GM23338 (cell line): ENCODE results near the gene PAPPA2. TPM values are rescaled to one million over a fixed set of nuclear protein-coding genes. Genes with fewer than 3 reads are reported as not detected.

ENCODE experiments used
- ATAC-seq: fragments of 200-7000 bp; cut with Tn5 transposase; 3 replicates; pipeline ENCODE4 v1.9.1; 2020
- DNase-seq: peaks from one replicate; pipeline ENCODE4 v3.0.0-alpha.2; 2015; ENCODE audit warnings: low spot score
- H2AFZ ChIP-seq: fragments of 200-600 bp; sonication (generic); 2 replicates; pipeline ENCODE4 v1.8.0; 2016; ENCODE audit warnings: antibody characterized with exemption, mild to moderate bottlenecking, moderate library complexity
- H3F3A ChIP-seq: fragments of 200-600 bp; sonication (generic); replicated peaks from 2 replicates; pipeline ENCODE4 v1.8.0; 2017; ENCODE audit warnings: antibody characterized with exemption, mixed run types, low read depth
- H3K27ac ChIP-seq: fragments of 200-600 bp; sonication (generic); 2 replicates; pipeline ENCODE4 v1.6.1; 2016; ENCODE audit warnings: low read depth
- H3K27me3 ChIP-seq: fragments of 200-600 bp; sonication (generic); 2 replicates; pipeline ENCODE4 v1.8.0; 2016; ENCODE audit warnings: mild to moderate bottlenecking, mixed run types, moderate library complexity; ENCODE audit not compliant: insufficient read depth
- H3K36me3 ChIP-seq: fragments of 200-600 bp; sonication (generic); 2 replicates; pipeline ENCODE4 v1.8.0; 2016; ENCODE audit warnings: mild to moderate bottlenecking; ENCODE audit not compliant: insufficient read depth
- H3K4me1 ChIP-seq: fragments of 200-600 bp; sonication (generic); 2 replicates; pipeline ENCODE4 v1.8.0; 2016; ENCODE audit warnings: mild to moderate bottlenecking, moderate library complexity; ENCODE audit not compliant: insufficient read depth
- H3K4me2 ChIP-seq: fragments of 200-600 bp; sonication (generic); 2 replicates; pipeline ENCODE4 v1.7.1; 2017; ENCODE audit warnings: mixed run types
- H3K4me3 ChIP-seq: fragments of 200-600 bp; sonication (generic); 2 replicates; pipeline ENCODE4 v1.6.1; 2016; ENCODE audit warnings: mixed run types
- H3K79me2 ChIP-seq: fragments of 200-600 bp; sonication (generic); replicated peaks from 2 replicates; pipeline ENCODE4 v1.8.0; 2017; ENCODE audit warnings: mild to moderate bottlenecking; ENCODE audit not compliant: insufficient read depth
- H3K9me2 ChIP-seq: fragments of 200-600 bp; sonication (generic); 2 replicates; pipeline ENCODE4 v1.8.0; 2017; ENCODE audit not compliant: insufficient read depth
- H4K20me1 ChIP-seq: fragments of 200-600 bp; sonication (generic); replicated peaks from 2 replicates; pipeline ENCODE4 v1.8.0; 2017; ENCODE audit warnings: mild to moderate bottlenecking; ENCODE audit not compliant: insufficient read depth
- H3K27ac Mint-ChIP-seq: 2 replicates; pipeline ENCODE4 v1.8.0; 2020; ENCODE audit warnings: inconsistent platforms, mild to moderate bottlenecking, moderate library complexity, mixed read lengths
- H3K27me3 Mint-ChIP-seq: 3 replicates; pipeline ENCODE4 v1.8.0; 2022; ENCODE audit warnings: low read depth, mild to moderate bottlenecking, moderate library complexity, mixed read lengths, inconsistent platforms; ENCODE audit not compliant: insufficient read depth, poor library complexity
- H3K36me3 Mint-ChIP-seq: 3 replicates; pipeline ENCODE4 v1.8.0; 2021; ENCODE audit warnings: low read depth, mild to moderate bottlenecking, inconsistent platforms, moderate library complexity, mixed read lengths
- H3K4me1 Mint-ChIP-seq: 3 replicates; pipeline ENCODE4 v1.8.0; 2020; ENCODE audit warnings: mild to moderate bottlenecking, inconsistent platforms, mixed read lengths
- H3K4me3 Mint-ChIP-seq: 3 replicates; pipeline ENCODE4 v1.8.0; 2021; ENCODE audit warnings: moderate library complexity, mild to moderate bottlenecking, inconsistent platforms, mixed read lengths
- H3K9me3 Mint-ChIP-seq: 3 replicates; pipeline ENCODE4 v1.8.0; 2020; ENCODE audit warnings: moderate library complexity, mild to moderate bottlenecking, inconsistent platforms, mixed read lengths
- CREB1 ChIP-seq: fragments of 250-450 bp; sonication (Bioruptor Pico); IDR thresholded peaks from 2 replicates; pipeline ENCODE4 v1.5.0; 2020; ENCODE audit warnings: low read depth, mild to moderate bottlenecking, moderate library complexity
- EZH2 ChIP-seq: fragments of 200-600 bp; sonication (generic); IDR thresholded peaks from one replicate; pipeline ENCODE4 v1.8.0; 2017; ENCODE audit warnings: antibody characterized with exemption, mild to moderate bottlenecking, low read depth; ENCODE audit not compliant: unreplicated experiment
- EZH2phosphoT487 ChIP-seq: fragments of 200-600 bp; sonication (generic); IDR thresholded peaks from one replicate; pipeline ENCODE4 v1.8.1; 2018; ENCODE audit warnings: antibody characterized with exemption; ENCODE audit not compliant: unreplicated experiment
- JUNB ChIP-seq: IDR thresholded peaks from one replicate; pipeline ENCODE4 v1.6.1; 2016; ENCODE audit warnings: antibody characterized with exemption; ENCODE audit not compliant: unreplicated experiment
- NANOG ChIP-seq: IDR thresholded peaks from 2 replicates; pipeline ENCODE4 v1.6.1; 2016; ENCODE audit warnings: antibody characterized with exemption, borderline replicate concordance
- STAT1 ChIP-seq: IDR thresholded peaks from one replicate; pipeline ENCODE4 v1.6.1; 2016; ENCODE audit warnings: antibody characterized with exemption; ENCODE audit not compliant: unreplicated experiment
- ZNF114 ChIP-seq: fragments of 250-450 bp; sonication (Bioruptor Pico); IDR thresholded peaks from 2 replicates; pipeline ENCODE4 v1.5.0; 2020; ENCODE audit warnings: mild to moderate bottlenecking, moderate library complexity
- ZNF331 ChIP-seq: fragments of 250-450 bp; sonication (Bioruptor Pico); IDR thresholded peaks from 2 replicates; pipeline ENCODE4 v1.5.0; 2020; ENCODE audit warnings: low read depth, mild to moderate bottlenecking, moderate library complexity
- polyA plus RNA-seq: library from polyadenylated mRNA; unstranded; fragments of >200 nt; fragmentation: Nextera tagmentation; extraction: Ambion mirVana; gene quantifications from 2 replicates; pipeline ENCODE4 v1.2.1, GENCODE V29; 2016
- total RNA-seq: library from RNA; depleted of rRNA; stranded (reverse); fragments of >200 nt; shearing (Covaris generic); gene quantifications from 2 replicates; pipeline ENCODE4 v1.2.3, GENCODE V29; 2014
- TF ChIP-seq, protein P1 (sequence below): fragments of 250-450 bp; sonication (Bioruptor Pico); IDR thresholded peaks from 2 replicates; pipeline ENCODE4 v1.5.0; 2020; ENCODE audit warnings: mild to moderate bottlenecking, moderate library complexity
- TF ChIP-seq, protein P2 (sequence below), 2 experiments: fragments of 200-600 bp in 1 of 2; sonication (generic) in 1 of 2; conservative IDR thresholded peaks; 2 replicates each; pipeline versions ENCODE4 v1.5.1 to v1.6.1; 2016 to 2017; ENCODE audit warnings: antibody characterized with exemption in 2 of 2, low read depth in 2 of 2, mild to moderate bottlenecking in 2 of 2, moderate library complexity in 1 of 2

Gene PAPPA2
- total and polyA plus RNA-seq, 2 experiments from 2014 or later: 1.4 to 1.7 TPM

DNA sequence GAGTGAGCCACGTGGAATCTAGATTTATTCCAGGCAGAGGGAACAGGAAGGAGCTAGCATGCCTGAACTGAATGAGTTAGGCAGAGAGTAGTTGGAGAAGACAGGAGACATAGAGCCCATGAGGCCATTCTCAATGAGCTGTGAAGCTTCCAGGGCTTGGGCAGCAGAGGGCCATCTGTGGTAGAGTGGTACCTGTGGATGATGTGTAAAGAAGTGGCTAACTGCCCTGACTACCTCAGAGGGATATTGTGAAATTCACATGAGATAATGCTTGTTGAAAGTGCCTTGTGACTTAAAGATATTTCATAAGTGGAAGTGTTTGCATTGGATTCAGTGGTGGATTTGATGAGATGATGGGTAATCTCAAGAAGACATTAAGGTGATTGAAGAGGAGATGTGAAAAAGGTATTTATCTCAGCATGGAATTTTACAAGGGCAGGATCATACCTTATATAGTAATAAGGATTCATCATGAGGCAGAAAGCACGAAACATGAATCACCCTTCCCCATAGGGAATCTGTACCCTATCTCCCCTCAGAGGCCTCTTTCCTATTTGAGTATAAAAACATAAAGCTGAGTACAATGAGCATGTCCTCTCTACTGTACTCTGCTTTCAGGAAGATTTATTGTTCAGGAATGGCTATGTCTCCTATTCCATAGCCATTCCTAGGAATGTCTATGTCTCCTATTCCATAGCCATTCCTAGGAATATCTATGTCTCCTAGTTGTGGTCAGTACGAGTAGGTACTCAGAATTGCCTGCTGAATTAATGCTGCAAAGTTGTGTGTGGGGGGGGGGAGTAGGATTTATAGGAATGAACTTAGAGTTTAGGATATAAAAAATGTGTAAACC lies 146.8 kb downstream of the PAPPA2 start:
- DNase-seq (no peak), ATAC-seq (no peak)
- Histone ChIP-seq H3K79me2 (no peaks in the 10 kb centered on the region), H3K27me3 (no peaks in the 10 kb centered on the region), H3K27ac (no peak overlapping the region), H3K36me3 (no peaks in the 10 kb centered on the region), H2AFZ (no peak overlapping the region), H3K4me3 (no peak overlapping the region), H3F3A (no peaks in the 10 kb centered on the region), H3K4me2 (no peak overlapping the region), H4K20me1 (no peaks in the 10 kb centered on the region), H3K4me1 (no peaks in the 10 kb centered on the region), H3K9me2 (peaks cover 4% of the 10 kb centered on the region; the same call in 1 of the 2 replicates)
- no peaks in the 10 kb centered on the region for H3K4me1 Mint-ChIP-seq
- no peaks in the 10 kb centered on the region for H3K9me3 Mint-ChIP-seq
- no peak overlapping the region for H3K27ac Mint-ChIP-seq
- TF ChIP-seq CREB1 (CRISPR knock-in tag): no peak
- TF ChIP-seq EZH2phosphoT487: no peak
- no peak for TF ChIP-seq EZH2
- TF ChIP-seq ZNF114 (CRISPR knock-in tag): no peak
- no peak for TF ChIP-seq NANOG
- H3K36me3 Mint-ChIP-seq: no peaks in the 10 kb centered on the region
- no peak overlapping the region for H3K4me3 Mint-ChIP-seq
- H3K27me3 Mint-ChIP-seq: no peaks in the 10 kb centered on the region

DNA sequence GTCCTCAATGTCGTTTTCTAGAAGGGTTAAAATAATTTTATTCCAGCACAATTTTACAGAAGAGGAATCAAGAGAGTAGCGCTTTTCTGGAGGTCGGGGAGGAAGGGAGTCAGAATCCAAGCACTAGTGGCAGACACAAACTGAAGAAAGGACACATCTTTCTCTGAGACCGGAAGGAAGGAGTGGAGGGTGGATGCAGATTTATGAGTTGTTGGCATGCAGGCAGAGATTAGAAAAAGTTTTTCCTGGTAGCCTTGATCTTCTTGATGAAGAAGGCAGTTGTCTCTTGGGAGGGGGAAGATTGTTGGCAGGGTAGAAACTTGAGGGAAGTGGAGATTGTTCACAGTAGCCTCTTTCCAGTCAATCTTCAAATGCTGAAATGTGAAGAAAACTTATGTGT lies 149.8 kb downstream of the PAPPA2 start:
- no peaks in the 10 kb centered on the region for H3K4me1 Mint-ChIP-seq
- H3K27ac Mint-ChIP-seq: no peak overlapping the region
- Histone ChIP-seq H3K4me2 (no peak overlapping the region), H3K36me3 (no peaks in the 10 kb centered on the region), H3K9me2 (peaks cover 6% of the 10 kb centered on the region), H3K4me1 (no peaks in the 10 kb centered on the region), H3K4me3 (no peak overlapping the region), H2AFZ (no peak overlapping the region), H4K20me1 (no peaks in the 10 kb centered on the region), H3F3A (no peaks in the 10 kb centered on the region), H3K79me2 (no peaks in the 10 kb centered on the region), H3K27ac (no peak overlapping the region), H3K27me3 (no peaks in the 10 kb centered on the region)
- H3K4me3 Mint-ChIP-seq: no peak overlapping the region
- H3K36me3 Mint-ChIP-seq: no peaks in the 10 kb centered on the region
- H3K27me3 Mint-ChIP-seq: no peaks in the 10 kb centered on the region
- ATAC-seq (no peak), DNase-seq (no peak)
- H3K9me3 Mint-ChIP-seq: no peaks in the 10 kb centered on the region
- no peak for TF ChIP-seq ZNF331
- TF ChIP-seq EZH2: no peak
- TF ChIP-seq CREB1 (CRISPR knock-in tag): no peak
- no peak for TF ChIP-seq STAT1
- no peak for TF ChIP-seq NANOG
- TF ChIP-seq, protein P1, sequence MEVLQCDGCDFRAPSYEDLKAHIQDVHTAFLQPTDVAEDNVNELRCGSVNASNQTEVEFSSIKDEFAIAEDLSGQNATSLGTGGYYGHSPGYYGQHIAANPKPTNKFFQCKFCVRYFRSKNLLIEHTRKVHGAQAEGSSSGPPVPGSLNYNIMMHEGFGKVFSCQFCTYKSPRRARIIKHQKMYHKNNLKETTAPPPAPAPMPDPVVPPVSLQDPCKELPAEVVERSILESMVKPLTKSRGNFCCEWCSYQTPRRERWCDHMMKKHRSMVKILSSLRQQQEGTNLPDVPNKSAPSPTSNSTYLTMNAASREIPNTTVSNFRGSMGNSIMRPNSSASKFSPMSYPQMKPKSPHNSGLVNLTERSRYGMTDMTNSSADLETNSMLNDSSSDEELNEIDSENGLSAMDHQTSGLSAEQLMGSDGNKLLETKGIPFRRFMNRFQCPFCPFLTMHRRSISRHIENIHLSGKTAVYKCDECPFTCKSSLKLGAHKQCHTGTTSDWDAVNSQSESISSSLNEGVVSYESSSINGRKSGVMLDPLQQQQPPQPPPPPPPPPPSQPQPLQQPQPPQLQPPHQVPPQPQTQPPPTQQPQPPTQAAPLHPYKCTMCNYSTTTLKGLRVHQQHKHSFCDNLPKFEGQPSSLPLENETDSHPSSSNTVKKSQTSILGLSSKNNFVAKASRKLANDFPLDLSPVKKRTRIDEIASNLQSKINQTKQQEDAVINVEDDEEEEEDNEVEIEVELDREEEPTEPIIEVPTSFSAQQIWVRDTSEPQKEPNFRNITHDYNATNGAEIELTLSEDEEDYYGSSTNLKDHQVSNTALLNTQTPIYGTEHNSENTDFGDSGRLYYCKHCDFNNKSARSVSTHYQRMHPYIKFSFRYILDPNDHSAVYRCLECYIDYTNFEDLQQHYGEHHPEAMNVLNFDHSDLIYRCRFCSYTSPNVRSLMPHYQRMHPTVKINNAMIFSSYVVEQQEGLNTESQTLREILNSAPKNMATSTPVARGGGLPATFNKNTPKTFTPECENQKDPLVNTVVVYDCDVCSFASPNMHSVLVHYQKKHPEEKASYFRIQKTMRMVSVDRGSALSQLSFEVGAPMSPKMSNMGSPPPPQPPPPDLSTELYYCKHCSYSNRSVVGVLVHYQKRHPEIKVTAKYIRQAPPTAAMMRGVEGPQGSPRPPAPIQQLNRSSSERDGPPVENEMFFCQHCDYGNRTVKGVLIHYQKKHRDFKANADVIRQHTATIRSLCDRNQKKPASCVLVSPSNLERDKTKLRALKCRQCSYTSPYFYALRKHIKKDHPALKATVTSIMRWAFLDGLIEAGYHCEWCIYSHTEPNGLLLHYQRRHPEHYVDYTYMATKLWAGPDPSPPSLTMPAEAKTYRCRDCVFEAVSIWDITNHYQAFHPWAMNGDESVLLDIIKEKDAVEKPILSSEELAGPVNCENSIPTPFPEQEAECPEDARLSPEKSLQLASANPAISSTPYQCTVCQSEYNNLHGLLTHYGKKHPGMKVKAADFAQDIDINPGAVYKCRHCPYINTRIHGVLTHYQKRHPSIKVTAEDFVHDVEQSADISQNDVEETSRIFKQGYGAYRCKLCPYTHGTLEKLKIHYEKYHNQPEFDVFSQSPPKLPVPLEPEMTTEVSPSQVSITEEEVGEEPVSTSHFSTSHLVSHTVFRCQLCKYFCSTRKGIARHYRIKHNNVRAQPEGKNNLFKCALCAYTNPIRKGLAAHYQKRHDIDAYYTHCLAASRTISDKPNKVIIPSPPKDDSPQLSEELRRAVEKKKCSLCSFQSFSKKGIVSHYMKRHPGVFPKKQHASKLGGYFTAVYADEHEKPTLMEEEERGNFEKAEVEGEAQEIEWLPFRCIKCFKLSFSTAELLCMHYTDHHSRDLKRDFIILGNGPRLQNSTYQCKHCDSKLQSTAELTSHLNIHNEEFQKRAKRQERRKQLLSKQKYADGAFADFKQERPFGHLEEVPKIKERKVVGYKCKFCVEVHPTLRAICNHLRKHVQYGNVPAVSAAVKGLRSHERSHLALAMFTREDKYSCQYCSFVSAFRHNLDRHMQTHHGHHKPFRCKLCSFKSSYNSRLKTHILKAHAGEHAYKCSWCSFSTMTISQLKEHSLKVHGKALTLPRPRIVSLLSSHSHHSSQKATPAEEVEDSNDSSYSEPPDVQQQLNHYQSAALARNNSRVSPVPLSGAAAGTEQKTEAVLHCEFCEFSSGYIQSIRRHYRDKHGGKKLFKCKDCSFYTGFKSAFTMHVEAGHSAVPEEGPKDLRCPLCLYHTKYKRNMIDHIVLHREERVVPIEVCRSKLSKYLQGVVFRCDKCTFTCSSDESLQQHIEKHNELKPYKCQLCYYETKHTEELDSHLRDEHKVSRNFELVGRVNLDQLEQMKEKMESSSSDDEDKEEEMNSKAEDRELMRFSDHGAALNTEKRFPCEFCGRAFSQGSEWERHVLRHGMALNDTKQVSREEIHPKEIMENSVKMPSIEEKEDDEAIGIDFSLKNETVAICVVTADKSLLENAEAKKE (CRISPR knock-in tag): no peak
- TF ChIP-seq, protein P2, sequence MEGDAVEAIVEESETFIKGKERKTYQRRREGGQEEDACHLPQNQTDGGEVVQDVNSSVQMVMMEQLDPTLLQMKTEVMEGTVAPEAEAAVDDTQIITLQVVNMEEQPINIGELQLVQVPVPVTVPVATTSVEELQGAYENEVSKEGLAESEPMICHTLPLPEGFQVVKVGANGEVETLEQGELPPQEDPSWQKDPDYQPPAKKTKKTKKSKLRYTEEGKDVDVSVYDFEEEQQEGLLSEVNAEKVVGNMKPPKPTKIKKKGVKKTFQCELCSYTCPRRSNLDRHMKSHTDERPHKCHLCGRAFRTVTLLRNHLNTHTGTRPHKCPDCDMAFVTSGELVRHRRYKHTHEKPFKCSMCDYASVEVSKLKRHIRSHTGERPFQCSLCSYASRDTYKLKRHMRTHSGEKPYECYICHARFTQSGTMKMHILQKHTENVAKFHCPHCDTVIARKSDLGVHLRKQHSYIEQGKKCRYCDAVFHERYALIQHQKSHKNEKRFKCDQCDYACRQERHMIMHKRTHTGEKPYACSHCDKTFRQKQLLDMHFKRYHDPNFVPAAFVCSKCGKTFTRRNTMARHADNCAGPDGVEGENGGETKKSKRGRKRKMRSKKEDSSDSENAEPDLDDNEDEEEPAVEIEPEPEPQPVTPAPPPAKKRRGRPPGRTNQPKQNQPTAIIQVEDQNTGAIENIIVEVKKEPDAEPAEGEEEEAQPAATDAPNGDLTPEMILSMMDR (conservative IDR thresholded peaks at IDR 0.05; ENCODE audit: low read depth in 2 of 2): no peak
- TF ChIP-seq EZH2phosphoT487: no peak
- no peak for TF ChIP-seq JUNB
